ENCODE results near the gene CFAP410.
A peak's percentile ranks its signal among the peaks of the same experiment; 100 is the strongest.

The CFAP410 gene

GRCh38 chr21:44326272-44326647 is 12.9 kb downstream of the CFAP410 start:
- FAIRE-seq (no peak), DNase-seq (ENCODE audit: insufficient read length) (no peak)
- TF ChIP-seq TAF1 (IDR thresholded peaks at IDR 0.05; ENCODE audit: borderline replicate concordance, low read depth, low read length) (no peak), POLR2AphosphoS5 (IDR thresholded peaks at IDR 0.05; ENCODE audit: low read depth, low read length) (no peak), POLR2A (IDR thresholded peaks at IDR 0.05; ENCODE audit: low read depth, low read length) (no peak)

- FAIRE-seq: no peak
Observed at GRCh38 chr21:44325386-44326271, 13.6 kb downstream of the CFAP410 start.

GRCh38 chr21:44324854-44325107 is 14.4 kb downstream of the CFAP410 start:
- no peak for DNase-seq (ENCODE audit: insufficient read length)
- FAIRE-seq: no peak
- TF ChIP-seq TAF1 (IDR thresholded peaks at IDR 0.05; ENCODE audit: borderline replicate concordance, low read depth, low read length) (no peak), POLR2AphosphoS5 (IDR thresholded peaks at IDR 0.05; ENCODE audit: low read depth, low read length) (no peak), POLR2A (IDR thresholded peaks at IDR 0.05; ENCODE audit: low read depth, low read length) (no peak)

More at GRCh38 chr21:44325386-44326271, 13.6 kb downstream of the CFAP410 start:
- DNase-seq (ENCODE audit: insufficient read length): no peak
- peak; percentile 34; the same call in 1 of the 2 replicates for TF ChIP-seq POLR2A (IDR thresholded peaks at IDR 0.05; ENCODE audit: low read depth, low read length)
- no peak for TF ChIP-seq TAF1 (IDR thresholded peaks at IDR 0.05; ENCODE audit: borderline replicate concordance, low read depth, low read length)
- 0 out of 2 replicates have a peak, but pooled peaks have one; percentile 28 for TF ChIP-seq POLR2AphosphoS5 (IDR thresholded peaks at IDR 0.05; ENCODE audit: low read depth, low read length)

DNA sequence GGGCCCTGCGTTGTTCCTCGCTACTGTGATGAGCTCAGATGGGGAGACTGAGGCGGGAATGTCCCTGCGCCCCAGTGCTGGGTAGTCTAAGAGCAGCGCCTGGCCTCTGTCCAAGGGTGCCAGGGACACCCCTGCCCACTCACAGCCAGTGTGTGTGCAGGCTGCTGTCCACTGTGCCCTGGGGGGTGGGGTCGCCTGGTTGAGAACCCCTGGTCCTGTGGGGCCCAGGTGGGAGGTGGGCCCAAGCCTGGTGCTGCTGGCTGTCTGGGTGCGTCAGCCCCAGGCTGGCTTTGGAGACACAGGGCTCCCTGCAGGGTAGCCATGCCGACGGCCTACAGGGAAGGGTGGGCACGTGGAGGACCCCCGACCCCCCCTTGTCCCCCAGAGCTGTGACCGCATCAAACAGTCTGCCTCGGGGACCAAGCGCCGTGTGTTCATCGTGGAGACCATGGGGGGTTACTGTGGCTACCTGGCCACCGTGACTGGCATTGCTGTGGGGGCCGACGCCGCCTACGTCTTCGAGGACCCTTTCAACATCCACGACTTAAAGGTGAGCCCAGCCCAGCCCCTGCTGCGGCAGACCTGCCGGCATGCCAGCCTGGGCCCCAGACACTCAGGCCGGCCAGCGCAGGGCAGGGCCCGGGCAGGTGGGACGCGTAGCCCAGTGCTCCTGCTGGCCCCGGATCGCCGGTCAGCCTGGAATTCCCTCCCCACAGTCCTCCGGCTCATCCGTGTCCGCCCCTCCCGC is 14.9 kb downstream of the CFAP410 start:
- no peak for TF ChIP-seq POLR2A (IDR thresholded peaks at IDR 0.05; ENCODE audit: low read depth, low read length)
- no peak for TF ChIP-seq TAF1 (IDR thresholded peaks at IDR 0.05; ENCODE audit: borderline replicate concordance, low read depth, low read length)
- TF ChIP-seq POLR2AphosphoS5 (IDR thresholded peaks at IDR 0.05; ENCODE audit: low read depth, low read length): no peak
- no peak for DNase-seq (ENCODE audit: insufficient read length)
- FAIRE-seq: no peak

GRCh38 chr21:44323591-44323990 is 15.6 kb downstream of the CFAP410 start:
- DNase-seq (ENCODE audit: insufficient read length) (no peak), FAIRE-seq (no peak)
- TF ChIP-seq TAF1 (IDR thresholded peaks at IDR 0.05; ENCODE audit: borderline replicate concordance, low read depth, low read length) (no peak), POLR2A (IDR thresholded peaks at IDR 0.05; ENCODE audit: low read depth, low read length) (no peak), POLR2AphosphoS5 (IDR thresholded peaks at IDR 0.05; ENCODE audit: low read depth, low read length) (no peak; the same call in 1 of the 2 replicates)

DNA sequence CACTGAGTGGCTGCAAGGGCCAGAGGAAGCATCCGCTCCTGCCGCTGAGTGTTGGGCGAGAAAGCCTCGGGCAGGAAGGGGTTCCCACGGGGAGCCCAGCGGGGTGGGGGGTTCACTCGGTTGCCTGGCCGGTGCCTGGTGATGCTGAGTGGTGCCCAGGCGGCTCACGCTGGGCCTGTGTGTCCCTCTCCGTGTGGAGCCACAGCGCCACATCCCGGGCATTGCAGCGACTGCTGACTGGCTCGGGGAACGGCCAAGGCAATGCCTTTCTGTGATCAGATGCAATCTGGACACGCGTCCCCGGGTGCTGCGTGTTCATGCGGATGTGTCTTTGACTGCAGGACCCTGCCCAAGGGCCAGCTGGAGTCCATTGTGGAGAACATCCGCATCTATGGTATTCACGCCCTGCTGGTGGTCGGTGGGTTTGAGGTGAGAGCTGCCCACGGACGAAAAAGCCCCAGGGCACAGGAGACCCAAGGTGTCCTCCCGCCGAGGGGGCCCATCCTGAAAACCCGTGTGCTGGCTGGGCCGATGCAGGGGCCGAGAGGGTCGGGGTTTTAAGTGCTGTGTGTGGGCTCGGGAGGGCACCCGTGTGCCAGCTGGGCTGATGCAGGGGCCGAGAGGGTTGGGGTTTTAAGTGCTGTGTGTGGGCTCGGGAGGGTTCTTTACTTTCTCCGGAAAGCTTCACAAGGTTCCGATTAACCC is 16.4 kb downstream of the CFAP410 start:
- FAIRE-seq (no peak), DNase-seq (ENCODE audit: insufficient read length) (no peak)

GRCh38 chr21:44321846-44322450 is 17.2 kb downstream of the CFAP410 start:
- TF ChIP-seq TAF1 (IDR thresholded peaks at IDR 0.05; ENCODE audit: borderline replicate concordance, low read depth, low read length): no peak
- TF ChIP-seq POLR2AphosphoS5 (IDR thresholded peaks at IDR 0.05; ENCODE audit: low read depth, low read length): no peak
- DNase-seq (ENCODE audit: insufficient read length) (no peak), FAIRE-seq (no peak)

More for the DNA sequence above, 16.4 kb downstream of the CFAP410 start:
- TF ChIP-seq POLR2A (IDR thresholded peaks at IDR 0.05; ENCODE audit: low read depth, low read length) (no peak), TAF1 (IDR thresholded peaks at IDR 0.05; ENCODE audit: borderline replicate concordance, low read depth, low read length) (no peak), POLR2AphosphoS5 (IDR thresholded peaks at IDR 0.05; ENCODE audit: low read depth, low read length) (no peak)

GRCh38 chr21:44320847-44321246 is 18.3 kb downstream of the CFAP410 start:
- DNase-seq (ENCODE audit: insufficient read length): no peak
- no peak for FAIRE-seq
- TF ChIP-seq POLR2AphosphoS5 (IDR thresholded peaks at IDR 0.05; ENCODE audit: low read depth, low read length) (no peak), POLR2A (IDR thresholded peaks at IDR 0.05; ENCODE audit: low read depth, low read length) (no peak), TAF1 (IDR thresholded peaks at IDR 0.05; ENCODE audit: borderline replicate concordance, low read depth, low read length) (no peak)

DNA sequence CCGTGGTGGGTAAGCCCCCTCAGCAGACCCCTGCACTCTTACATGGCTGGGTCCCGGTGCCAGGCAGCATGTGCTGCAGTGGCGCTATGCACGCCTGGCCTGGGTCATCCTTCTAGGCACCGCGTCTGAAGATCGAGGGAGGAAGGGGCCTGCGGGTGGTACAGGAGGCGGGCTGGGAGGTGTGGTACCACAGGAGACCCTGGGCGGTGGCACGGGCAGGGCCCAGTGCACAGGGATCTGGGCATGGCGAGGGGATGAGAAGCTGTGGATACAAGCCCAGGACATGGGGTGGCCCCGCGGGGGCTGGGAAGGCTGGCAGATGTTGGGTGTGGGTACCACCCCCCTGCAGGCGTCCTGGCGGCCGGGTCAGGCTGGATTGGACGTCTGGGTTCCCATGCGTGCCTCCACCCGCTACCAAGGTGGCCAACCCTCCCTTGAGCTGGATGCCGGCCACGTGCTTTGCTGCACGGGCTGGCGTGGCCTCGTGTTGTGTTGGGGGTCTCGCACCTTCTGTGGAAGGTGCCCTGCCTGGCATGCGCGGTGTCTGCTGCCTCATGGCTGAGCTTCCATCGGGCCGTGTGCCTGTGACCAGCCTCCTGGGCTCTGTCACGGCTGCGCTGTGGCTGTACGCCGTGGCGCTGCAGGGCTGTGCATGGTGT is 19.7 kb downstream of the CFAP410 start:
- no peak for FAIRE-seq
- TF ChIP-seq TAF1 (IDR thresholded peaks at IDR 0.05; ENCODE audit: borderline replicate concordance, low read depth, low read length) (no peak), POLR2AphosphoS5 (IDR thresholded peaks at IDR 0.05; ENCODE audit: low read depth, low read length) (no peak), POLR2A (IDR thresholded peaks at IDR 0.05; ENCODE audit: low read depth, low read length) (no peak)
- DNase-seq (ENCODE audit: insufficient read length): no peak

GRCh38 chr21:44318489-44319285 is 20.5 kb downstream of the CFAP410 start:
- DNase-seq (ENCODE audit: insufficient read length): no peak
- FAIRE-seq: no peak
- TF ChIP-seq TAF1 (IDR thresholded peaks at IDR 0.05; ENCODE audit: borderline replicate concordance, low read depth, low read length): no peak
- no peak for TF ChIP-seq POLR2A (IDR thresholded peaks at IDR 0.05; ENCODE audit: low read depth, low read length)
- TF ChIP-seq POLR2AphosphoS5 (IDR thresholded peaks at IDR 0.05; ENCODE audit: low read depth, low read length): no peak
